ENCODE measurements around the gene SSH3.
"Not testable (repeated sequence)": the region's sequence is repeated elsewhere in the genome, so short reads cannot be mapped to it uniquely, and the experiment has no call there.

Gene SSH3

GRCh38 chr11:67312187-67313021 is 9.1 kb downstream of the SSH3 start:
- no peak for DNase-seq

- no peak for DNase-seq
Measured at GRCh38 chr11:67313125-67313890, 10.0 kb downstream of the SSH3 start.

- no peak for DNase-seq
Measured at GRCh38 chr11:67314218-67314617, 10.9 kb downstream of the SSH3 start.

- DNase-seq = no peak
Measured at GRCh38 chr11:67315325-67315909, 12.1 kb downstream of the SSH3 start.

GRCh38 chr11:67316882-67317204 is 13.5 kb downstream of the SSH3 start:
- DNase-seq = no peak

- peak; percentile 95 for DNase-seq
Measured at GRCh38 chr11:67317205-67317887, 14.0 kb downstream of the SSH3 start.

GRCh38 chr11:67317888-67318555 is 14.7 kb downstream of the SSH3 start:
- DNase-seq = no peak

GRCh38 chr11:67318876-67319275 is 15.5 kb downstream of the SSH3 start:
- not testable (repeated sequence) for DNase-seq

- DNase-seq = no peak
Measured at GRCh38 chr11:67320011-67320410, 16.7 kb downstream of the SSH3 start.

- DNase-seq = no peak
Measured at GRCh38 chr11:67320691-67321090, 17.4 kb downstream of the SSH3 start.

- no peak for DNase-seq
Measured at GRCh38 chr11:67321313-67321871, 18.1 kb downstream of the SSH3 start.

GRCh38 chr11:67322049-67322448 is 18.7 kb downstream of the SSH3 start:
- DNase-seq = no peak

- no peak for DNase-seq
Measured at GRCh38 chr11:67323526-67323925, 20.2 kb downstream of the SSH3 start.

- DNase-seq = no peak
Measured at GRCh38 chr11:67332081-67332691, 28.9 kb downstream of the SSH3 start.

GRCh38 chr11:67337257-67337656 is 33.9 kb downstream of the SSH3 start:
- no peak for DNase-seq

- DNase-seq = no peak
Measured at GRCh38 chr11:67344264-67344663, 40.9 kb downstream of the SSH3 start.

GRCh38 chr11:67345247-67345919 is 42.1 kb downstream of the SSH3 start:
- no peak for DNase-seq

GRCh38 chr11:67345920-67346819 is 42.8 kb downstream of the SSH3 start:
- peak; percentile 49 for DNase-seq

GRCh38 chr11:67347964-67348749 is 44.8 kb downstream of the SSH3 start:
- peak; percentile 45 for DNase-seq

Measured in EL (cell line).